H9 (cell line): ENCODE results near the gene TPD52L1. TPM values are rescaled to one million over a fixed set of nuclear protein-coding genes. Genes with fewer than 3 reads are reported as not detected.

Experiments used
- DNase-seq: peaks from one replicate; pipeline ENCODE4 v3.0.0-alpha.2; 2017
- H2AFZ ChIP-seq: one replicate; pipeline ENCODE4 v1.6.1; 2013; ENCODE audit warnings: mild to moderate bottlenecking, low read length, control low read depth, moderate library complexity
- H2AK5ac ChIP-seq: 2 replicates; pipeline ENCODE4 v1.6.1; 2013; ENCODE audit warnings: low read length, control low read depth, mixed read lengths; ENCODE audit not compliant: insufficient read length
- H2BK120ac ChIP-seq: one replicate; pipeline ENCODE4 v1.6.1; 2013; ENCODE audit warnings: low read depth, mild to moderate bottlenecking, low read length, control low read depth, inconsistent platforms; ENCODE audit not compliant: poor library complexity, severe bottlenecking
- H2BK12ac ChIP-seq: 2 replicates; pipeline ENCODE4 v1.6.1; 2013; ENCODE audit warnings: low read length, control low read depth, mixed read lengths, low read depth; ENCODE audit not compliant: insufficient read length
- H2BK15ac ChIP-seq: 2 replicates; pipeline ENCODE4 v1.6.1; 2013; ENCODE audit warnings: low read depth, low read length, control low read depth
- H2BK20ac ChIP-seq: one replicate; pipeline ENCODE4 v1.6.1; 2013; ENCODE audit warnings: low read depth, mild to moderate bottlenecking, low read length, control low read depth, inconsistent platforms; ENCODE audit not compliant: poor library complexity, severe bottlenecking
- H2BK5ac ChIP-seq: 2 replicates; pipeline ENCODE4 v1.6.1; 2013; ENCODE audit warnings: low read length, control low read depth, mixed read lengths; ENCODE audit not compliant: insufficient read length
- H3K14ac ChIP-seq: 2 replicates; pipeline ENCODE4 v1.6.1; 2013; ENCODE audit warnings: low read length, control low read depth; ENCODE audit not compliant: insufficient read depth
- H3K18ac ChIP-seq: 2 replicates; pipeline ENCODE4 v1.6.1; 2013; ENCODE audit warnings: low read depth, mild to moderate bottlenecking, mixed read lengths, low read length, control low read depth; ENCODE audit not compliant: insufficient read length
- H3K23ac ChIP-seq: 2 replicates; pipeline ENCODE4 v1.6.1; 2013; ENCODE audit warnings: low read length, control low read depth, mixed read lengths, low read depth; ENCODE audit not compliant: insufficient read length
- H3K23me2 ChIP-seq: 2 replicates; pipeline ENCODE4 v1.6.1; 2013; ENCODE audit warnings: low read depth, mild to moderate bottlenecking, mixed read lengths, low read length, control low read depth; ENCODE audit not compliant: insufficient read length, poor library complexity, severe bottlenecking
- H3K27ac ChIP-seq: 2 replicates; pipeline ENCODE4 v1.5.1; 2013; ENCODE audit warnings: low read length, control low read depth, mixed read lengths, low read depth; ENCODE audit not compliant: insufficient read length
- H3K27me3 ChIP-seq: 2 replicates; pipeline ENCODE4 v1.6.1; 2013; ENCODE audit warnings: low read length, control low read depth, inconsistent platforms; ENCODE audit not compliant: insufficient read depth
- H3K4ac ChIP-seq: 2 replicates; pipeline ENCODE4 v1.6.1; 2013; ENCODE audit warnings: low read depth, mild to moderate bottlenecking, control low read depth, inconsistent platforms, low read length, moderate library complexity
- H3K4me1 ChIP-seq: 2 replicates; pipeline ENCODE4 v1.6.1; 2013; ENCODE audit warnings: low read length, control low read depth, inconsistent platforms; ENCODE audit not compliant: insufficient read depth
- H3K4me2 ChIP-seq: 2 replicates; pipeline ENCODE4 v1.6.1; 2013; ENCODE audit warnings: low read length, control low read depth, mixed read lengths; ENCODE audit not compliant: insufficient read length, insufficient read depth
- H3K56ac ChIP-seq: 2 replicates; pipeline ENCODE4 v1.6.1; 2013; ENCODE audit warnings: low read depth, mild to moderate bottlenecking, mixed read lengths, low read length, control low read depth; ENCODE audit not compliant: insufficient read length
- H3K79me1 ChIP-seq: 2 replicates; pipeline ENCODE4 v1.6.1; 2013; ENCODE audit warnings: low read depth, mild to moderate bottlenecking, moderate library complexity, low read length, control low read depth, inconsistent platforms; ENCODE audit not compliant: insufficient read depth, poor library complexity, severe bottlenecking
- H3K79me2 ChIP-seq: 2 replicates; pipeline ENCODE4 v1.6.1; 2013; ENCODE audit warnings: low read length, control low read depth, inconsistent platforms; ENCODE audit not compliant: insufficient read depth
- H3K9ac ChIP-seq: 2 replicates; pipeline ENCODE4 v1.6.1; 2013; ENCODE audit warnings: low read length, control low read depth, mixed read lengths; ENCODE audit not compliant: insufficient read length; ENCODE audit errors: extremely low read depth
- H3K9me3 ChIP-seq: one replicate; pipeline ENCODE4 v1.6.1; 2013; ENCODE audit warnings: low read depth, low read length, inconsistent platforms; ENCODE audit not compliant: control insufficient read depth
- H3T11ph ChIP-seq: one replicate; pipeline ENCODE4 v1.6.1; 2013; ENCODE audit warnings: mild to moderate bottlenecking, low read length, control low read depth, inconsistent platforms
- H4K20me1 ChIP-seq: one replicate; pipeline ENCODE4 v1.6.1; 2013; ENCODE audit not compliant: control insufficient read depth, insufficient read length, insufficient read depth
- H4K5ac ChIP-seq: 2 replicates; pipeline ENCODE4 v1.6.1; 2013; ENCODE audit warnings: low read depth, mild to moderate bottlenecking, mixed read lengths, low read length, control low read depth; ENCODE audit not compliant: insufficient read length
- H4K8ac ChIP-seq: replicated peaks from 2 replicates; pipeline ENCODE4 v1.6.1; 2013; ENCODE audit warnings: low read length, control low read depth, mixed read lengths, low read depth; ENCODE audit not compliant: insufficient read length
- H4K91ac ChIP-seq: 2 replicates; pipeline ENCODE4 v1.6.1; 2013; ENCODE audit warnings: low read depth, mild to moderate bottlenecking, moderate library complexity, mixed read lengths, low read length, control low read depth; ENCODE audit not compliant: insufficient read length
- H3K27ac Mint-ChIP-seq, 3 experiments: 2 replicates in 2 of 3; 3 replicates in 1 of 3; pipeline ENCODE4 v1.8.0; 2020 to 2021; ENCODE audit warnings: mixed read lengths in 3 of 3, mild to moderate bottlenecking in 1 of 3, moderate library complexity in 1 of 3
- H3K27me3 Mint-ChIP-seq: 2 replicates; pipeline ENCODE4 v1.8.0; 2021; ENCODE audit warnings: low read depth, mild to moderate bottlenecking, moderate library complexity, mixed read lengths
- H3K36me3 Mint-ChIP-seq, 3 experiments: 2 replicates in 2 of 3; 3 replicates in 1 of 3; pipeline ENCODE4 v1.8.0; 2020 to 2021; ENCODE audit warnings: low read depth in 3 of 3, mixed read lengths in 3 of 3; ENCODE audit not compliant: insufficient read depth in 1 of 3
- H3K4me1 Mint-ChIP-seq, 2 experiments: 2 replicates each; pipeline ENCODE4 v1.8.0; 2020; ENCODE audit warnings: mixed read lengths in 2 of 2
- H3K4me3 Mint-ChIP-seq, 2 experiments: 2 replicates in 1 of 2; 3 replicates in 1 of 2; pipeline ENCODE4 v1.8.0; 2020 to 2021; ENCODE audit warnings: mild to moderate bottlenecking in 2 of 2, mixed read lengths in 2 of 2, moderate library complexity in 1 of 2
- H3K9me3 Mint-ChIP-seq, 2 experiments: 2 replicates in 1 of 2; 3 replicates in 1 of 2; pipeline ENCODE4 v1.8.0; 2020; ENCODE audit warnings: mild to moderate bottlenecking in 2 of 2, mixed read lengths in 2 of 2, moderate library complexity in 1 of 2
- WGBS: extraction: QIAGEN DNeasy Blood & Tissue Kit; methylation state at CpG from one replicate; pipeline ENCODE4 v1.1.7; 2013; ENCODE audit warnings: missing lambda C conversion rate, low lambda C conversion rate, mixed read lengths; ENCODE audit not compliant: insufficient read length; ENCODE audit errors: extremely low coverage; 5-methylcytosine and 5-hydroxymethylcytosine counted together
- total RNA-seq: library from RNA; stranded (reverse); gene quantifications from 2 replicates; pipeline ENCODE4 v1.2.1, GENCODE V29; 2021
- TF ChIP-seq, protein P1 (sequence below): fragments of 200-600 bp; sonication (generic); conservative IDR thresholded peaks from 3 replicates; pipeline ENCODE4 v1.8.0; 2021; ENCODE audit warnings: antibody characterized with exemption, mild to moderate bottlenecking

TPD52L1 gene
- total RNA-seq, 1 experiment from 2014 or later: 6.6 TPM

- no peaks in the 10 kb centered on the region for H3K4me1 ChIP-seq
- no peak overlapping the region for H3K23ac ChIP-seq
- H3K9me3 ChIP-seq: no peaks in the 10 kb centered on the region
- no peak overlapping the region for H3K4me3 Mint-ChIP-seq
- H4K8ac ChIP-seq: no peak overlapping the region
- H3K9me3 Mint-ChIP-seq: peaks cover 0 to 3% of the 10 kb centered on the region in 2 experiments; a peak in 2 of 5 replicates
- H3K14ac ChIP-seq: no peak overlapping the region
- no peak overlapping the region for H2AFZ ChIP-seq
- DNase-seq: no peak
- no peak overlapping the region for H2BK5ac ChIP-seq
- H3K4ac ChIP-seq: no peak overlapping the region
- H3K79me1 ChIP-seq: no peaks in the 10 kb centered on the region
- TF ChIP-seq, protein P1, sequence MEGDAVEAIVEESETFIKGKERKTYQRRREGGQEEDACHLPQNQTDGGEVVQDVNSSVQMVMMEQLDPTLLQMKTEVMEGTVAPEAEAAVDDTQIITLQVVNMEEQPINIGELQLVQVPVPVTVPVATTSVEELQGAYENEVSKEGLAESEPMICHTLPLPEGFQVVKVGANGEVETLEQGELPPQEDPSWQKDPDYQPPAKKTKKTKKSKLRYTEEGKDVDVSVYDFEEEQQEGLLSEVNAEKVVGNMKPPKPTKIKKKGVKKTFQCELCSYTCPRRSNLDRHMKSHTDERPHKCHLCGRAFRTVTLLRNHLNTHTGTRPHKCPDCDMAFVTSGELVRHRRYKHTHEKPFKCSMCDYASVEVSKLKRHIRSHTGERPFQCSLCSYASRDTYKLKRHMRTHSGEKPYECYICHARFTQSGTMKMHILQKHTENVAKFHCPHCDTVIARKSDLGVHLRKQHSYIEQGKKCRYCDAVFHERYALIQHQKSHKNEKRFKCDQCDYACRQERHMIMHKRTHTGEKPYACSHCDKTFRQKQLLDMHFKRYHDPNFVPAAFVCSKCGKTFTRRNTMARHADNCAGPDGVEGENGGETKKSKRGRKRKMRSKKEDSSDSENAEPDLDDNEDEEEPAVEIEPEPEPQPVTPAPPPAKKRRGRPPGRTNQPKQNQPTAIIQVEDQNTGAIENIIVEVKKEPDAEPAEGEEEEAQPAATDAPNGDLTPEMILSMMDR: no peak
- H3K27me3 Mint-ChIP-seq: no peaks in the 10 kb centered on the region
- no peak overlapping the region for H2BK120ac ChIP-seq
- no peak overlapping the region for H3T11ph ChIP-seq
- H3K4me2 ChIP-seq: no peak overlapping the region
- H4K20me1 ChIP-seq: no peaks in the 10 kb centered on the region
- 0 out of 7 replicates have a peak overlapping the region, but pooled peaks of 1 of the 3 experiments have one; percentile 31 for H3K27ac Mint-ChIP-seq
- H4K5ac ChIP-seq: no peak overlapping the region
- no peaks in the 10 kb centered on the region for H3K23me2 ChIP-seq
- no peak overlapping the region for H2BK15ac ChIP-seq
- peaks cover 2 to 4% of the 10 kb centered on the region in 2 experiments; a peak in 3 of 4 replicates for H3K4me1 Mint-ChIP-seq
- no peaks in the 10 kb centered on the region for H3K79me2 ChIP-seq
- H3K56ac ChIP-seq: no peak overlapping the region
- no peak overlapping the region for H2BK12ac ChIP-seq
- no peaks in the 10 kb centered on the region for H3K36me3 Mint-ChIP-seq
- H2BK20ac ChIP-seq: no peak overlapping the region
- no CpG with 5 or more reads among the region's 6 CpGs for WGBS
- H4K91ac ChIP-seq: no peak overlapping the region
- H2AK5ac ChIP-seq: no peak overlapping the region
- no peaks in the 10 kb centered on the region for H3K27me3 ChIP-seq
- no peak overlapping the region for H3K27ac ChIP-seq
- H3K9ac ChIP-seq: no peak overlapping the region
- no peak overlapping the region for H3K18ac ChIP-seq
Measured at GRCh38 chr6:125173341-125174095, 19.9 kb downstream of the TPD52L1 start.
